Dermis blood vessel endothelial cell (primary cell): Measurements from ENCODE around the gene FMNL3. TPM values are rescaled to one million over a fixed set of nuclear protein-coding genes. Genes with fewer than 3 reads are reported as not detected.
"Not testable (repeated sequence)": the region's sequence is repeated elsewhere in the genome, so short reads cannot be mapped to it uniquely, and the experiment has no call there.

Experiments used
- DNase-seq: peaks from one replicate; pipeline ENCODE4 v3.0.0; 2010
- total RNA-seq: library from RNA; depleted of rRNA; stranded (reverse); fragments of >200 nt; gene quantifications from 2 replicates; pipeline ENCODE4 v1.2.3, GENCODE V29; 2014

Gene FMNL3
- total RNA-seq, 1 donor from 2014 or later = 121 TPM

GRCh38 chr12:49626836-49627235 lies 80.4 kb downstream of the FMNL3 start:
- DNase-seq = no peak

GRCh38 chr12:49626169-49626835 lies 80.9 kb downstream of the FMNL3 start:
- DNase-seq = no peak

GRCh38 chr12:49624921-49625577 lies 82.2 kb downstream of the FMNL3 start:
- peak; percentile 37 for DNase-seq

GRCh38 chr12:49623142-49623904 lies 83.9 kb downstream of the FMNL3 start, which contains the start of gene PRPF40B:
TSS of gene PRPF40B (plus strand) at chr12:49623561. CDS start at chr12:49623591, 30 bp downstream.
- DNase-seq = peak; percentile 88

GRCh38 chr12:49622501-49623141 lies 84.6 kb downstream of the FMNL3 start:
- no peak for DNase-seq

- no peak for DNase-seq
Observed at GRCh38 chr12:49621651-49622500, 85.3 kb downstream of the FMNL3 start.

GRCh38 chr12:49619286-49619685 lies 87.9 kb downstream of the FMNL3 start:
- DNase-seq = no peak

GRCh38 chr12:49618576-49618975 lies 88.6 kb downstream of the FMNL3 start:
- DNase-seq = no peak

- peak; percentile 51 for DNase-seq
Observed at GRCh38 chr12:49616533-49617219, 90.5 kb downstream of the FMNL3 start.

GRCh38 chr12:49615725-49616124 lies 91.5 kb downstream of the FMNL3 start:
- DNase-seq = no peak

GRCh38 chr12:49612210-49612609 lies 95.0 kb downstream of the FMNL3 start:
- DNase-seq = no peak

GRCh38 chr12:49610785-49611184 lies 96.4 kb downstream of the FMNL3 start:
- not testable (repeated sequence) for DNase-seq

GRCh38 chr12:49609875-49610154 lies 97.4 kb downstream of the FMNL3 start:
- peak; percentile 19 for DNase-seq

GRCh38 chr12:49609059-49609874 lies 97.9 kb downstream of the FMNL3 start:
- no peak for DNase-seq

- not testable (repeated sequence) for DNase-seq
Observed at GRCh38 chr12:49605539-49605938, 101.7 kb downstream of the FMNL3 start, which contains the start of gene FAM186B. TSS of gene FAM186B (minus strand) at chr12:49605639. CDS start at chr12:49605477, 162 bp downstream.

GRCh38 chr12:49604856-49605255 lies 102.3 kb downstream of the FMNL3 start:
- no peak for DNase-seq

GRCh38 chr12:49603721-49604120 lies 103.5 kb downstream of the FMNL3 start:
- DNase-seq = no peak

GRCh38 chr12:49599961-49600360 lies 107.2 kb downstream of the FMNL3 start:
- DNase-seq = no peak

- no peak for DNase-seq
Observed at GRCh38 chr12:49598527-49598926, 108.7 kb downstream of the FMNL3 start.

GRCh38 chr12:49588721-49589516 lies 118.3 kb downstream of the FMNL3 start:
- no peak for DNase-seq
